Neuronal stem cell (in vitro differentiated cells): Measurements from ENCODE around the gene H2AZ2.

Source experiments
- DNase-seq: peaks from one replicate; pipeline ENCODE4 v3.0.0-alpha.2; 2013; ENCODE audit warnings: low spot score
- H2AFZ ChIP-seq: one replicate; pipeline ENCODE4 v1.6.1; 2013; ENCODE audit warnings: mild to moderate bottlenecking, low read length, inconsistent platforms
- H2AK5ac ChIP-seq: 2 replicates; pipeline ENCODE4 v1.6.1; 2013; ENCODE audit warnings: low read depth, mild to moderate bottlenecking, inconsistent platforms, low read length, moderate library complexity, mixed read lengths
- H2BK120ac ChIP-seq: 2 replicates; pipeline ENCODE4 v1.6.1; 2013; ENCODE audit warnings: low read depth, mild to moderate bottlenecking, inconsistent platforms, low read length, moderate library complexity, mixed read lengths
- H2BK12ac ChIP-seq: one replicate; pipeline ENCODE4 v1.6.1; 2013; ENCODE audit warnings: low read length, inconsistent platforms
- H2BK15ac ChIP-seq: 2 replicates; pipeline ENCODE4 v1.6.1; 2013; ENCODE audit warnings: mild to moderate bottlenecking, low read length, inconsistent platforms, mixed read lengths
- H2BK5ac ChIP-seq: one replicate; pipeline ENCODE4 v1.6.1; 2013; ENCODE audit warnings: inconsistent platforms, mild to moderate bottlenecking, low read length, moderate library complexity
- H3K14ac ChIP-seq: one replicate; pipeline ENCODE4 v1.6.1; 2013; ENCODE audit warnings: low read length, inconsistent platforms
- H3K18ac ChIP-seq: 2 replicates; pipeline ENCODE4 v1.6.1; 2013; ENCODE audit warnings: low read length, inconsistent platforms
- H3K23ac ChIP-seq: 2 replicates; pipeline ENCODE4 v1.6.1; 2013; ENCODE audit warnings: low read depth, mild to moderate bottlenecking, mixed read lengths, low read length, inconsistent platforms; ENCODE audit not compliant: poor library complexity
- H3K27ac ChIP-seq: replicated peaks from 3 replicates; pipeline ENCODE4 v1.5.1; 2013; ENCODE audit warnings: low read length, inconsistent platforms
- H3K27me3 ChIP-seq, 3 experiments: 2 replicates each; pipeline ENCODE4 v1.6.1; 2013; ENCODE audit warnings: low read length in 3 of 3, mild to moderate bottlenecking in 2 of 3, inconsistent platforms in 1 of 3, low read depth in 1 of 3, mixed read lengths in 1 of 3, moderate library complexity in 1 of 3; ENCODE audit not compliant: control insufficient read depth in 3 of 3, insufficient read depth in 3 of 3
- H3K36me3 ChIP-seq, 2 donors: replicated peaks in 1 of 2; 2 replicates each; pipeline ENCODE4 v1.6.1; 2013; ENCODE audit warnings: low read length in 2 of 2; ENCODE audit not compliant: control insufficient read depth in 2 of 2, insufficient read depth in 2 of 2
- H3K4ac ChIP-seq: 2 replicates; pipeline ENCODE4 v1.6.1; 2013; ENCODE audit warnings: inconsistent platforms, mild to moderate bottlenecking, low read length, moderate library complexity
- H3K4me1 ChIP-seq, 2 donors: 1 replicate in 1 of 2; 2 replicates in 1 of 2; pipeline ENCODE4 v1.6.1; 2013; ENCODE audit warnings: low read length in 2 of 2, low read depth in 1 of 2; ENCODE audit not compliant: control insufficient read depth in 2 of 2, insufficient read depth in 1 of 2
- H3K4me2 ChIP-seq: one replicate; pipeline ENCODE4 v1.6.1; 2013; ENCODE audit warnings: mild to moderate bottlenecking, low read length, inconsistent platforms; ENCODE audit not compliant: insufficient read depth, poor library complexity, severe bottlenecking
- H3K4me3 ChIP-seq, 2 donors: 2 replicates each; pipeline ENCODE4 v1.5.1; 2013; ENCODE audit warnings: low read length in 2 of 2, mild to moderate bottlenecking in 2 of 2, inconsistent platforms in 1 of 2, moderate library complexity in 1 of 2
- H3K79me1 ChIP-seq: one replicate; pipeline ENCODE4 v1.6.1; 2013; ENCODE audit warnings: low read depth, mild to moderate bottlenecking, inconsistent platforms, low read length, moderate library complexity
- H3K9ac ChIP-seq: one replicate; pipeline ENCODE4 v1.6.1; 2013; ENCODE audit warnings: mild to moderate bottlenecking, low read depth, low read length, inconsistent platforms; ENCODE audit not compliant: poor library complexity
- H3K9me3 ChIP-seq, 2 donors: replicated peaks in 1 of 2; 2 replicates each; pipeline versions ENCODE3 to v1.6.1; 2013; ENCODE audit warnings: low read length in 2 of 2, mild to moderate bottlenecking in 2 of 2, inconsistent platforms in 1 of 2, low read depth in 1 of 2, mixed read lengths in 1 of 2, moderate library complexity in 1 of 2; ENCODE audit not compliant: control insufficient read depth in 2 of 2, insufficient read depth in 1 of 2
- H4K8ac ChIP-seq: one replicate; pipeline ENCODE4 v1.6.1; 2013; ENCODE audit warnings: low read depth, mild to moderate bottlenecking, inconsistent platforms, low read length, moderate library complexity
- H4K91ac ChIP-seq: one replicate; pipeline ENCODE4 v1.6.1; 2013; ENCODE audit warnings: low read length, low read depth, mild to moderate bottlenecking, inconsistent platforms; ENCODE audit not compliant: poor library complexity
- WGBS, 2 donors: extraction: QIAGEN DNeasy Blood & Tissue Kit; methylation state at CpG; one replicate each; pipeline ENCODE4 v1.1.7; 2013; ENCODE audit warnings: missing lambda C conversion rate in 2 of 2, mixed read lengths in 1 of 2; ENCODE audit not compliant: insufficient read length in 2 of 2, insufficient replicate concordance in 1 of 2; ENCODE audit errors: extremely low coverage in 2 of 2; 5-methylcytosine and 5-hydroxymethylcytosine counted together

Gene H2AZ2

GRCh38 chr7:44801890-44802289, 46.0 kb downstream of the H2AZ2 start:
- Histone ChIP-seq H3K27me3 (no peaks in the 10 kb centered on the region), H3K23ac (no peak overlapping the region), H3K4me1 (peaks cover 6 to 7% of the 10 kb centered on the region in 2 donors), H3K79me1 (peaks cover 4% of the 10 kb centered on the region), H3K4me2 (no peak overlapping the region), H2BK5ac (no peak overlapping the region), H3K4ac (no peak overlapping the region), H3K27ac (no peak overlapping the region), H3K9me3 (no peaks in the 10 kb centered on the region), H2BK15ac (no peak overlapping the region), H3K18ac (no peak overlapping the region), H2AFZ (no peak overlapping the region), H3K9ac (no peak overlapping the region), H3K14ac (no peak overlapping the region), H3K36me3 (peaks cover 37 to 74% of the 10 kb centered on the region in 2 donors), H3K4me3 (no peak overlapping the region), H2BK12ac (no peak overlapping the region), H4K91ac (no peak overlapping the region), H2AK5ac (no peak overlapping the region), H2BK120ac (no peak overlapping the region), H4K8ac (no peak overlapping the region)
- no CpG with 5 or more reads among the region's 5 CpGs for WGBS, 2 donors
- no peak for DNase-seq

- no peak overlapping the region for H3K23ac ChIP-seq
Observed at GRCh38 chr7:44799939-44800338, 47.9 kb downstream of the H2AZ2 start.

GRCh38 chr7:44798649-44799305, 49.1 kb downstream of the H2AZ2 start:
- Histone ChIP-seq H3K79me1 (peaks cover 4% of the 10 kb centered on the region), H2BK15ac (no peak overlapping the region), H2AK5ac (no peak overlapping the region), H3K27ac (no peak overlapping the region), H3K4ac (no peak overlapping the region), H3K14ac (no peak overlapping the region), H4K91ac (no peak overlapping the region), H4K8ac (no peak overlapping the region), H3K18ac (no peak overlapping the region), H3K23ac (no peak overlapping the region), H3K9ac (no peak overlapping the region), H2BK5ac (no peak overlapping the region), H3K4me3 (peak overlapping the region in 1 of 2 donors; percentile 80), H2BK12ac (no peak overlapping the region), H3K4me1 (peaks cover 6 to 7% of the 10 kb centered on the region in 2 donors), H3K27me3 (no peaks in the 10 kb centered on the region), H2BK120ac (no peak overlapping the region), H3K36me3 (peaks cover 33 to 61% of the 10 kb centered on the region in 2 donors), H3K9me3 (peaks cover 0 to 1% of the 10 kb centered on the region in 2 donors), H2AFZ (no peak overlapping the region), H3K4me2 (peak overlapping the region; percentile 44)
- WGBS, 2 donors, result no CpG with 5 or more reads among the region's 2 CpGs
- no peak for DNase-seq

More at GRCh38 chr7:44799939-44800338, 47.9 kb downstream of the H2AZ2 start:
- Histone ChIP-seq H4K8ac (no peak overlapping the region), H3K79me1 (peaks cover 4% of the 10 kb centered on the region), H3K14ac (no peak overlapping the region), H3K27me3 (no peaks in the 10 kb centered on the region), H4K91ac (no peak overlapping the region), H3K4me2 (no peak overlapping the region), H3K36me3 (peaks cover 37 to 71% of the 10 kb centered on the region in 2 donors), H3K9me3 (peaks cover 0 to 1% of the 10 kb centered on the region in 2 donors), H3K4me3 (no peak overlapping the region), H2BK15ac (no peak overlapping the region), H3K9ac (no peak overlapping the region), H2BK12ac (no peak overlapping the region), H3K4me1 (peaks cover 6 to 7% of the 10 kb centered on the region in 2 donors), H3K4ac (no peak overlapping the region), H3K27ac (no peak overlapping the region), H2BK5ac (no peak overlapping the region), H2AFZ (no peak overlapping the region), H2AK5ac (no peak overlapping the region), H3K18ac (no peak overlapping the region), H2BK120ac (no peak overlapping the region)
- DNase-seq, result no peak
- WGBS, 2 donors, result no CpG with 5 or more reads among the region's 4 CpGs

- no CpG with 5 or more reads among the region's 26 CpGs for WGBS, 2 donors
- Histone ChIP-seq H2BK120ac (peak overlapping the region; percentile 41), H3K4ac (no peak overlapping the region), H3K27me3 (no peaks in the 10 kb centered on the region), H4K91ac (peak overlapping the region; percentile 53), H3K79me1 (peaks cover 4% of the 10 kb centered on the region), H2BK15ac (peak overlapping the region; percentile 83), H3K4me1 (peaks cover 6 to 7% of the 10 kb centered on the region in 2 donors), H2BK5ac (peak overlapping the region; percentile 71), H3K9ac (peak overlapping the region; percentile 95), H3K9me3 (peaks cover 0 to 1% of the 10 kb centered on the region in 2 donors), H3K18ac (peak overlapping the region; percentile 91), H4K8ac (peak overlapping the region; percentile 94), H2AK5ac (peak overlapping the region; percentile 100), H3K23ac (peak overlapping the region; percentile 83), H2BK12ac (no peak overlapping the region), H3K4me3 (peak overlapping the region; percentile 80 to 93), H3K27ac (peak overlapping the region; percentile 89), H3K14ac (peak overlapping the region; percentile 97), H2AFZ (peak overlapping the region; percentile 67), H3K36me3 (peaks cover 29 to 49% of the 10 kb centered on the region in 2 donors), H3K4me2 (peak overlapping the region; percentile 89)
- DNase-seq, result peak; percentile 62
Observed at GRCh38 chr7:44797329-44798258, 50.3 kb downstream of the H2AZ2 start.
